Measurements from ENCODE around the gene FBLL1. TPM values are rescaled to one million over a fixed set of nuclear protein-coding genes. Genes with fewer than 3 reads are reported as not detected.

The FBLL1 gene
- total RNA-seq, 2 donors from 2014 or later = 0.60 to 1.1 TPM

GRCh38 chr5:168552146-168552545, 23.0 kb downstream of the FBLL1 start:
- Mint-ChIP-seq H3K27me3 (ENCODE audit: insufficient read depth) (no peaks in the 10 kb centered on the region), H3K9me3 (no peaks in the 10 kb centered on the region), H3K27ac (no peak overlapping the region), H3K36me3 (ENCODE audit: low read depth) (peaks cover 71% of the 10 kb centered on the region), H3K4me1 (no peaks in the 10 kb centered on the region), H3K4me3 (no peak overlapping the region)
- no peaks in the 10 kb centered on the region for H3K27me3 ChIP-seq (ENCODE audit: control insufficient read depth, insufficient read depth, low read length, poor library complexity, severe bottlenecking)
- no peaks in the 10 kb centered on the region for H3K9me3 ChIP-seq (ENCODE audit: control insufficient read depth, low read length)
- TF ChIP-seq, protein P1, sequence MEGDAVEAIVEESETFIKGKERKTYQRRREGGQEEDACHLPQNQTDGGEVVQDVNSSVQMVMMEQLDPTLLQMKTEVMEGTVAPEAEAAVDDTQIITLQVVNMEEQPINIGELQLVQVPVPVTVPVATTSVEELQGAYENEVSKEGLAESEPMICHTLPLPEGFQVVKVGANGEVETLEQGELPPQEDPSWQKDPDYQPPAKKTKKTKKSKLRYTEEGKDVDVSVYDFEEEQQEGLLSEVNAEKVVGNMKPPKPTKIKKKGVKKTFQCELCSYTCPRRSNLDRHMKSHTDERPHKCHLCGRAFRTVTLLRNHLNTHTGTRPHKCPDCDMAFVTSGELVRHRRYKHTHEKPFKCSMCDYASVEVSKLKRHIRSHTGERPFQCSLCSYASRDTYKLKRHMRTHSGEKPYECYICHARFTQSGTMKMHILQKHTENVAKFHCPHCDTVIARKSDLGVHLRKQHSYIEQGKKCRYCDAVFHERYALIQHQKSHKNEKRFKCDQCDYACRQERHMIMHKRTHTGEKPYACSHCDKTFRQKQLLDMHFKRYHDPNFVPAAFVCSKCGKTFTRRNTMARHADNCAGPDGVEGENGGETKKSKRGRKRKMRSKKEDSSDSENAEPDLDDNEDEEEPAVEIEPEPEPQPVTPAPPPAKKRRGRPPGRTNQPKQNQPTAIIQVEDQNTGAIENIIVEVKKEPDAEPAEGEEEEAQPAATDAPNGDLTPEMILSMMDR (conservative IDR thresholded peaks at IDR 0.05) = no peak
- 100% methylated on average over 1 of the region's 1 CpG for WGBS, 2 experiments (ENCODE audit: insufficient coverage in 1 of 2, insufficient read length in 1 of 2)
- no peak overlapping the region for H3K27ac ChIP-seq (ENCODE audit: low read depth, low read length)
- no peak overlapping the region for H3K9ac ChIP-seq (ENCODE audit: extremely low read depth, low read length, poor library complexity, severe bottlenecking)
- no peaks in the 10 kb centered on the region for H3K4me1 ChIP-seq (ENCODE audit: control insufficient read depth, insufficient read depth, low read length)
- no peak for DNase-seq
- H3K36me3 ChIP-seq (ENCODE audit: control insufficient read depth, insufficient read depth, low read length) = peaks cover 75% of the 10 kb centered on the region
- no peak overlapping the region for H3K4me3 ChIP-seq (ENCODE audit: low read length)

- Histone ChIP-seq H3K27ac (ENCODE audit: low read depth, low read length) (no peak overlapping the region), H3K4me1 (ENCODE audit: control insufficient read depth, insufficient read depth, low read length) (no peaks in the 10 kb centered on the region), H3K9ac (ENCODE audit: extremely low read depth, low read length, poor library complexity, severe bottlenecking) (no peak overlapping the region), H3K36me3 (ENCODE audit: control insufficient read depth, insufficient read depth, low read length) (peaks cover 77% of the 10 kb centered on the region), H3K4me3 (ENCODE audit: low read length) (no peak overlapping the region), H3K27me3 (ENCODE audit: control insufficient read depth, insufficient read depth, low read length, poor library complexity, severe bottlenecking) (no peaks in the 10 kb centered on the region), H3K9me3 (ENCODE audit: control insufficient read depth, low read length) (no peaks in the 10 kb centered on the region)
- 97% methylated on average over 2 of the region's 2 CpGs; no CpG with 5 or more reads in 1 of the 2 experiments for WGBS, 2 experiments (ENCODE audit: insufficient coverage in 1 of 2, insufficient read length in 1 of 2)
- TF ChIP-seq, protein P1 (conservative IDR thresholded peaks at IDR 0.05) = no peak
- H3K27me3 Mint-ChIP-seq (ENCODE audit: insufficient read depth) = no peaks in the 10 kb centered on the region
- peaks cover 70% of the 10 kb centered on the region for H3K36me3 Mint-ChIP-seq (ENCODE audit: low read depth)
- no peaks in the 10 kb centered on the region for H3K9me3 Mint-ChIP-seq
- no peak for DNase-seq
- H3K4me1 Mint-ChIP-seq = no peaks in the 10 kb centered on the region
- H3K27ac Mint-ChIP-seq = no peak overlapping the region
- no peak overlapping the region for H3K4me3 Mint-ChIP-seq
Observed at GRCh38 chr5:168553377-168554130, 24.4 kb downstream of the FBLL1 start.

DNA sequence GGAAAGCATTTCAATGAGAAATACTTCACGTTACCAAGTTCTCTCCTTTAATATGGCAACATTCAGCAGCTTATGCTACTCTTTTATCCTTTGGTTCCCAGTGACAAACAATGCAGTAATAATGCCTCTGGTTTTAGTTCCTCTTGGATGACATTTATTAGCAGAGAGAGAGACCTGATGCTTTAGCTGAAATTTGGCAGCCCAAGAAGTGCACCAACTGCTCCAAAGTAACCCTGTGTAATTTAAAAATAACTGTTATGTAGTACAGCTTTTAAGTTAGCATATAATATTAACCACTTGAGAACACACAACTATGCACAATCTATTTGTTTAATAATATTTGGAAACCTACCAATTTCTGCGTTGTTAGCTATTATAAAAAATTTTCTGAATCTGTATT, 28.3 kb downstream of the FBLL1 start:
- Histone ChIP-seq H3K27me3 (ENCODE audit: control insufficient read depth, insufficient read depth, low read length, poor library complexity, severe bottlenecking) (no peaks in the 10 kb centered on the region), H3K36me3 (ENCODE audit: control insufficient read depth, insufficient read depth, low read length) (peaks cover 93% of the 10 kb centered on the region), H3K9ac (ENCODE audit: extremely low read depth, low read length, poor library complexity, severe bottlenecking) (no peak overlapping the region), H3K4me1 (ENCODE audit: control insufficient read depth, insufficient read depth, low read length) (no peaks in the 10 kb centered on the region), H3K4me3 (ENCODE audit: low read length) (no peak overlapping the region), H3K27ac (ENCODE audit: low read depth, low read length) (no peak overlapping the region), H3K9me3 (ENCODE audit: control insufficient read depth, low read length) (no peaks in the 10 kb centered on the region)
- WGBS, 2 experiments (ENCODE audit: insufficient coverage in 1 of 2, insufficient read length in 1 of 2) = 100% methylated on average over 1 of the region's 2 CpGs
- DNase-seq = no peak
- peaks cover 85% of the 10 kb centered on the region for H3K36me3 Mint-ChIP-seq (ENCODE audit: low read depth)
- no peaks in the 10 kb centered on the region for H3K9me3 Mint-ChIP-seq
- H3K27me3 Mint-ChIP-seq (ENCODE audit: insufficient read depth) = no peaks in the 10 kb centered on the region
- no peak overlapping the region for H3K4me3 Mint-ChIP-seq
- TF ChIP-seq, protein P1 (conservative IDR thresholded peaks at IDR 0.05) = no peak
- H3K4me1 Mint-ChIP-seq = no peaks in the 10 kb centered on the region
- no peak overlapping the region for H3K27ac Mint-ChIP-seq
